KOPT-K1 (cell line): ENCODE data around the gene LRRC61.
A peak's percentile ranks its signal among the peaks of the same experiment; 100 is the strongest.
"Not testable (repeated sequence)": the region's sequence is repeated elsewhere in the genome, so short reads cannot be mapped to it uniquely, and the experiment has no call there.

ENCODE experiments used
- H3K27ac ChIP-seq: fragments of 200-600 bp; sonication (generic); 2 replicates; pipeline ENCODE4 v1.5.1; 2016; ENCODE audit warnings: antibody characterized with exemption, mild to moderate bottlenecking, low read depth, low read length; ENCODE audit not compliant: poor library complexity, severe bottlenecking
- H3K36me3 ChIP-seq: fragments of 200-600 bp; sonication (generic); 2 replicates; pipeline ENCODE4 v1.5.1; 2017; ENCODE audit warnings: antibody characterized with exemption, mild to moderate bottlenecking, low read length, moderate library complexity; ENCODE audit not compliant: insufficient read depth
- H3K9me3 ChIP-seq: fragments of 200-600 bp; sonication (generic); 2 replicates; pipeline ENCODE4 v1.5.1; 2017; ENCODE audit warnings: antibody characterized with exemption, low read length, mild to moderate bottlenecking; ENCODE audit not compliant: insufficient read depth, poor library complexity, severe bottlenecking

The LRRC61 gene

DNA sequence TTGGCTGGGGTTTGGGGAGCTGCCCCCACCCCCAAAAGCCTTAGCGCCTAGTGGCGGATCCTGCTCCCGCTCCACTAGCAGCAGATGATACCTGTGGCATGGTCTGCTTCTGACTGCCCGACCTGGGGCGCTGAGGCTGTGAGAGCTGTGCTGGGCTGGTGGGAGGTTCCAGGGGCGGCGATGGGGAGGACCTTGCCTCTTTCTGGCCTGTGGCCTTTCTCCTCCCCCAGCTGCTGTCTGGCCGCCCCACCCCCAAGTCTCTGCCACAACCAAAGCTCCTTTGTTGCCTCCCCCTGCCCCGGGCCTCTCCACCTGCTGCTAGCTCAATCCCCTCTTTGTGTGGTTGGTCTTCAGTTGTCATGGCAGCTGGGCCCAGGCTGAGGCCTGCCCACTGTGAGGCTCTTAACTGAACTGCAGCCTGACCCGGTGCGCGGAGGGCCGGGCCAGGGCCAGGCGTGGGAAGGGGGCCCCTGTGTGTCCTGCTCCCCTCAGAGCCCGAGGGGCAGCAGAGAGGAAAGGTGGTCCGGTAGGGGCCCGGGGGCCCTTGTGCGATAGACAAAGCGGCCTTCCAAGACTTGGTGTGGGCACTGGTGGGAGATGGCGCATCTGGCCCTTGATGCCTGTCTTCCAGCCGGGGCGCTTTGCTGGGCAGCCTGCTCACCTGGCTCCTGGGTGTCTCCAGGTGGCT, 60.7 kb downstream of the LRRC61 start:
- Histone ChIP-seq H3K27ac (peak overlapping the region; percentile 33), H3K36me3 (peaks cover 18% of the 10 kb centered on the region; the same call in 1 of the 2 replicates), H3K9me3 (no peaks in the 10 kb centered on the region)

DNA sequence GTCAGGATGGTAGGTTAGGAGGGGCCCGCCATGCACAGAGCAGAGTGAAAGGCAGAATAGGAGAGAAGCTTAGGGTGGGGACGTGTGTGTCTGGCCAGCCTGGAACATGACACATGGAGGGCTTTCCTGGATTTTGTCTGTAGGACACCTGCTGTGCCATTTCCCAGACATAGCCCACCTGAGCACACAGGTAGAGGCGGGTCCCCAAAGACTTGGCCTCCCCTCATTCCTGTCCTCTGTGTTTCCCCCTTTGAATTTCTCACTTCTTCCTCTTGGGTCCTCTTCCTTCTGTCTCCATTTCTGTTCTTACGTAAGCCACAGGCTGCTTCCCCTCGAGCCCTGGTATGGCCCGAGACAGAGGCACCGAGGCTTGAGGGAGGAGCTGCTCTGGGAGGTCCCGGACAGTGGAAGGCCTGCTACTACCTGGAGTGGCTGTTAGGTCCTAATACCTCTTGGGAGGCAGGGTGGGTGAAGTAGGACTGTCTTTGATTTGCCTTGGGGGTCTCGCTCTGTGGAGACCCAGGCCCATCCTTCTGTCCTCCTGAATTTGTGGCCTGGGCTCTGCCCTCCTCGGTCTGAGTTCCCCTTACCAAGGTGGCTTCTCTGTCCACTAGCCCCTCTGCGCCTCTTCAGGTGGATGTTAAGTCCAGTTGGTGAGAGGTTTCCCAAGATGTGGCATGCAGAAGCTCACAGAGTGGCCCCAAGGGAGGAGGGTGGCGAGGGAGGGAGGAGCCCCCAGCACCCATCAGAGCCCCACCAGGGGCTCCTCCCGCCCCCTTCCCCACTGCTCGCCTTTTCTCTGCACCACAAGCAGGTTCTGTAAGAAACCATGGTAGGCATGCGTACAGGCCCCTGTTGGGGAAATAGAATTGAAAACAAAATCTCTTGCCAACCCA, 61.5 kb downstream of the LRRC61 start:
- Histone ChIP-seq H3K9me3 (no peaks in the 10 kb centered on the region), H3K27ac (peak overlapping the region; percentile 15), H3K36me3 (peaks cover 26% of the 10 kb centered on the region; the same call in 1 of the 2 replicates)

DNA sequence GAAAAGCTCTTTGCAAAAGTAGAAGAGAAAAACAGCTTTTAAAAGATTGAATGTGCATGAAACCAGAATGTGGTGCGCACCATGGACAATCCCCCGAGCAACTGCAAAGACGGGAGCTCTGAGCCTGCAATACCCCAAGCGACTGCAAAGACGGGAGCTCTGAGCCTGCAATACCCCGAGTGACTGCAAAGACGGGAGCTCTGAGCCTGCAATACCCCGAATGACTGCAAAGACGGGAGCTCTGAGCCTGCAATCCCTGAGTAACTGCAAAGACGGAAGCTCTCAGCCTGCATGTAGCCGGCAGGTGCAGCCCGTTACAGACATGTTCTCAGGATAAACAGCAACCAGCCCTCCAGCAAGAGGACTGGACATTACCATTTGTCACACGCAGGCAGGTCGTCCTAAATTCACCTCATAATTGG, 62.2 kb downstream of the LRRC61 start:
- H3K9me3 ChIP-seq = no peaks in the 10 kb centered on the region
- no peak overlapping the region for H3K27ac ChIP-seq
- H3K36me3 ChIP-seq = peaks cover 30% of the 10 kb centered on the region

DNA sequence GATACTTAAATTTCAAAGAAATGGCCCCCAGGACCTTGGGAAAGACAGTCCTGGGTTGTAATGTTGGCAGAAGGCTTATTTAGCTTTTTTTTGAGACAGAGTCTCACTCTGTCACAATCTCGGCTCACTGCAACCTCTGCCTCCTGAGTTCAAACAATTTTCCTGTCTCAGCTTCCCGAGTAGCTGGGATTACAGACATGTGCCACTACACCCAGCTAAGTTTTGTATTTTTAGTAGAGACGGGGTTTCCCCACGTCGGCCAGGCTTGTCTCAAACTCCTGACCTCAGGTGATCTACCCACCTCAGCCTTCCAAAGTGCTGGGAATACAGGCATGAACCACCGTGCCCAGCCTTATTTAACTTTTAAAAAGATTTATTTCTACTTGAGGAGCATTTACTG, 62.7 kb downstream of the LRRC61 start:
- H3K36me3 ChIP-seq = peaks cover 36% of the 10 kb centered on the region
- not testable (repeated sequence) for H3K27ac ChIP-seq, H3K9me3 ChIP-seq
